GM18508 (cell line): ENCODE data around the gene CCHCR1.

Source experiments
- ATAC-seq: cut with Tn5 transposase; IDR thresholded peaks from one replicate; pipeline ENCODE4 v1.9.1; 2021; ENCODE audit warnings: moderate number of reproducible peaks; ENCODE audit not compliant: insufficient read depth, unreplicated experiment

CCHCR1 gene

DNA sequence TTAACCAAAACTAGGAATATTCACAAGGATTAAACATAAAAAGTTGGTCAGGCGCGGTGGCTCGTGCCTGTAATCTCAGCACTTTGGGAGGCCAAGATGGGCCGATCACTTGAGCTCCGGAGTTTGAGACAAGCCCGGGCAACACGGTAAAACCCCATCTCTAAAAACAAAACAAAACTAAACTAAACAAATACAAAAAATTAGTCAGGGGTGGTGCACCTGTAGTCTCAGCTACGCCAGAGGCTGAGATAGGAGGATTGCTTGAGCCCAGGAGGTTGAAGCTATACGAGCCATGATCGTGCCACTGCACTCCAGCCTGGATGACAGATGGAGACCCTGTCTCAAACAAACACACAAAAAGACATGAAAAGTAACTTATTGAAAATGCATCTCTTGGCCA, 21.9 kb downstream of the CCHCR1 start:
- ATAC-seq = no peak

DNA sequence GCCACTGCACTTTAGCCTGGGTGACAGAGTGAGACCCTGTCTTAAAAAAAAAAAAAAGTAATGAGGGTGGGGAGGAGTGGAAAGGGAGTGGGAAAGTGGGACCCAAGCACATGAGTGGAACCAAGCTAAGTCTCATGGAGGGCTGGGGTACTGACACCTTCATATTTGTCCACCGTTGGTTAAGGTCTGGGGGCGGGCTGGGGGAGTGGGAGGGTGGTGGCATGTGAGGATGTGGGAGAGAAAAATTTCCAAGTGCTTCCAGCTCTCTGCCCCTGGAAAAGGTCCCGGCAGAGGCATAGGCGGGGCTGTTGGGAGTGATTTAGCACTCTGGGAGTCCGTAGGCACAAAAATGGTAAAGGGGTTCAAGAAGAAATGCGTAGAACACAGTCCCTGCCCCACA, 24.8 kb downstream of the CCHCR1 start:
- no peak for ATAC-seq

DNA sequence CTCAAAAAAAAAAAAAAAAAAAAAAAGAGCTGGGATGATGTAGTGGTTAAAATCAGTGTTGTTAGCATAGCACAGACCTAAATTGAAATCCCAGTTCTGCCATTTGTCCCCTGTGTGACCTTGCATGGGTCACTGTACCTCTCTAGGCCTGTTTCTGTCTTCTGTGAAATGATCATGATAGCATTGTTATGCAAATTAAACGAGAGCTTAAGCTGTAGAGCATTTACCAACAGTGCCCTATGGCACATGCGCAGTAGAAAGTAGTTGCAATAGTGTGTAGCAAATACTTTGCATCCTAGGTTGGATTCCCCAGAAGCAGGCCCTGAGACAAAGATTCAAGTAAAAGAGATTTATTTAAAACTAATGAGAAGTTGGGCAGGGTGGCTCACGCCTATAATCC, 26.0 kb downstream of the CCHCR1 start:
- no peak for ATAC-seq

DNA sequence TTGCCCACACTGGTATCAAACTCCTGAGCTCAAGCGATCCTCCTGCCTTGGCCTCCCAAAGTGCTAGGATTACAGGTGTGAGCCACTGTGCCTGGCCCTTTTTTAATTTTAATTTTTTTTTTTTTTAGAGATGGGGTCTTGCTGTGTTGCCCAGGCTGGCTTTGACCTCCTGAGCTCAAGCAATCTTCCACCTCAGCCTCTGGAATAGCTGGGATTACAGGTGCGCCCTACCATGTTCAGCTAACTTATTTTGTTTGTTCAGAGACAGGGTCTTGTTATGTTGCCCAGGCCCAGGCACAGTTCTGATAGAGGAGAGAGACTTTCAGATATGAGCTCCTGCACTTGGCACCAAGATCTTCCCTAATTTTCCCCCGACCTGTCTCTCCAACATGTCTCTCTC, 26.9 kb downstream of the CCHCR1 start:
- no peak for ATAC-seq

DNA sequence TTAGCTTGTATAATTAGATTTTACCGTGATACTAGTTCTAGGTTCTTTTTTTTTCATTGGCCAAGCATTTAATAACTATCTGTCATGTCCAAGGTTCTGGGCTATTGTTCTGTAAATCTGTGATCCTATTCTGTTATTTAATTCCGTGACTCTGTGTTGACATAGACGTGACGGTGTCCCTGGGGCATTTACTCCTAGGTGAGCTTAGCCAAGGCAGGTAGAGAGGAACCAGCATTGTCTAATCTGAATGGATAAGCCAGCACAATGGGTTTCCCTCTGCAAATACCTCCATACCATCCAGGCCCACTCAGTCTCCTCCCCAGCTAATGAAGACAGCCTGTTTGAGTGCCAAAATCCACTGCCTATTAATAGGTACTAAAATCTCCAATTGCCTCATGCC, 28.5 kb downstream of the CCHCR1 start:
- no peak for ATAC-seq

DNA sequence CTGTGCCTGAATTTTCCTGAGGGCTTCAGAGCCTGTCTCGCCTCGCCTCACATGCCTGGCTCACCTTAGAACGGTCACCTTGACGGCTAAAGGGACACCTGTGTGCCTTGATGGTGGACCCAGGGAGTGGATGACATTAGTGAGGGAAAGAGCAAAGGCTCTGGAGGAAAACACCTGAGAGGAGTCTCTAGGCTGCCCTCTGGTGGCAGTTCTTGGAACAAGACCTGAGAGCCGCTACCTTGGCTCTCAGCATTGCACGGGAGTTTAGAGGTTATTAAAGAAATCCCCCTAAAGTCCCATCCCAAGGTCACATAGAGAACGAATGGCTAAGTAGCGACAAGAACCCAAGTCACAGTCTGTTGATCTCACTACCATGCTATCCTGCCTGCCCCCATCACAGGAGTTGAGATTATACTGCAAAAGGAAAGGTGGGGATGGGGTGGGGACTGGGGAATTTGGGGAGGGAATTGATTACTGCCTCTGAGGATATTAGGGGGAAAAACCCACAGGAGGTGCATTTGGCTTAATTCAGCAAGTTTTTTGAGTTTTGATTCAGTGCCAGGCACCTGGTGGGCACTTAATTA, 29.4 kb downstream of the CCHCR1 start:
- no peak for ATAC-seq

DNA sequence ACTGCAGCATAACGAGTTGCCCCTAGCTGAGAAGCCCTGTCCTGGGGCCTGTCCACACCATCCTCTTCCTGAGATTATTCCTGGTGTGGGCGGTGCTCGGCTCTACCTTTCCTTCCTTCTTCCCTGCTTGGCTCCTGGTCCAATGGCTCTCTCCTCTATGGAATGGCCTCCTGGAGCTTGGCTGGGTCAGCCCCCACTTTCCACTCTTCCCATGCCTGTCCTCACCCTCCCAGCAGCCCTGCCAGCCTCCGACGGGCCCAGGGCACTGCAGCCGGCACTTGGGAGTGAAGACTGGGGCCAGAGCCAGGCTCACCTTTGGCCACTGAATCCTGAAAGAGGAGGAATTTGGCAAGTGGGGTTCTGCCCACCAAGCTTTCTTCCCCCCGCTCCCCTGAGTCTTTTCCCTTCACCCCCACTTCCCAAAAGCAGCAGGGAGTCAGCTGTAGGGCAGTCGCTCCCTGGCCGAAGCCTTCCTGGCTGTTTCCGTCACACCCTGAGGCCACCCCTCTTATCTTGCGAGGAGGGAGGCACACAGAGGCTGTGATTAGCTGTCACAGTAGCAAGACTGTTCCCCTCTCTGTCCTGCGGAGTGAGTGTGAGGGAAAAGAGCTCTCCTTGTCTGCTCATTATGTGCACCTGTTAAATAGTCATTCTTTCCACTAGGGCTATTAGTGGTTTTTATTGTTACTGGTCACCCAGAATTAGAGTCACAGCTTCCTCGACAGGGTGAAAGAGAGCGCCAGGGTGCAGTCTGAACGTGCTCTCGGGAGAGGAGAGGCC, 31.0 kb downstream of the CCHCR1 start:
- no peak for ATAC-seq

DNA sequence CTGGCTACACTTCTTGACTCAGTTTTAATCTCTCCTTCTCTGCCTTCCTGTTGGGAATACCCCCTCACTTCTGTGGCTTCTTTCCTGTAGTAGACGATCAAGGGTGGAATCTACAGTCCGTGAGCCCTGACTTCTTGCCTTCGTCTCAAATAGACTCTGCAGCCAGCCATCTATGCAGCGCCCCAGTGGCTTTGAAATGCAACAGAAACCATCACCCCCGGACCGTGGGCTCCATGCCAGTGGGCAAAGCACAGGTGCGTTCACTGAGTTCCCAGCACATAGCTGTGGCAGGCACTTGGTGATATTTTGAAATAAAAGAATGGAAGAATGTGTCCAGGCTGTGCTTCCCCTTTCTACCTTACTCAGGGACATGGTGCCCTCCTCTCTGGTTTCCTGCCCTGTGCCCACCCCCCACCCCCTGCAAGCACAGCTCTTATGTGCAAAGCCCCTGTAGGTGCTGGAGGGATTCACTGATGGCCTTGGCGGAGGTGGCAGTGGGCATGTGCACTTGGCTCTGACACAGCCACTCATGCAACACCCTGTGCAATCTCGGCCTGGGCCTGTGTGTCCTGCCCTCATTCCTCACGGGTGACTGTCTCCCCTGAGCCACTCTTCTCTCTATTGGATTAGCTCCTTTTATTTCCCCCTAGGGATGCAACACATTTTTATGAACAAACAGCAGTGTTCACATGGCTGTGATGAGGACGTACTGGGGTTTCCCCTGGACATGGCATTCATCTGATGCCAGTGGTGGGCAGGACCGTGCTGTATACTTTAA, 31.8 kb downstream of the CCHCR1 start:
- ATAC-seq = no peak

DNA sequence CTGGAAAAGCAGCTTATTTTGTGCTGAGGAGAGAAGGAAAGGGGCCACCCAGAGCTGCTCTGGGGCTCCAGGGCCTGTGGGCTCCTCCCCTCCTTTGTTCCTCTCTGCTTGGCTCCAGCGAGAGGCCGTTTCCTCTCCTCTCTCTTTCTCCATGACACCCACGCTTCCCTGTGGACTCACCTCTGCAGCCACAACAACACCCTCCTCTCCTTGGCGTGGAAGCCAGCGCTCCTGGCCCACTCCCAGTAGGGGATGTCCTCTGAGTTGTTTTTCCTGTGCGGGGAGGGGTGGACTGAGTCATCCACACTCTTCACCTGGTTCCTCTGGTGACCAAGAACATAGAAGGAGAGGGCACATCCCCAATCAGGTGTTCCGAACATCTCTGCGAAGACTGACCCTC, 32.4 kb downstream of the CCHCR1 start:
- no peak for ATAC-seq

DNA sequence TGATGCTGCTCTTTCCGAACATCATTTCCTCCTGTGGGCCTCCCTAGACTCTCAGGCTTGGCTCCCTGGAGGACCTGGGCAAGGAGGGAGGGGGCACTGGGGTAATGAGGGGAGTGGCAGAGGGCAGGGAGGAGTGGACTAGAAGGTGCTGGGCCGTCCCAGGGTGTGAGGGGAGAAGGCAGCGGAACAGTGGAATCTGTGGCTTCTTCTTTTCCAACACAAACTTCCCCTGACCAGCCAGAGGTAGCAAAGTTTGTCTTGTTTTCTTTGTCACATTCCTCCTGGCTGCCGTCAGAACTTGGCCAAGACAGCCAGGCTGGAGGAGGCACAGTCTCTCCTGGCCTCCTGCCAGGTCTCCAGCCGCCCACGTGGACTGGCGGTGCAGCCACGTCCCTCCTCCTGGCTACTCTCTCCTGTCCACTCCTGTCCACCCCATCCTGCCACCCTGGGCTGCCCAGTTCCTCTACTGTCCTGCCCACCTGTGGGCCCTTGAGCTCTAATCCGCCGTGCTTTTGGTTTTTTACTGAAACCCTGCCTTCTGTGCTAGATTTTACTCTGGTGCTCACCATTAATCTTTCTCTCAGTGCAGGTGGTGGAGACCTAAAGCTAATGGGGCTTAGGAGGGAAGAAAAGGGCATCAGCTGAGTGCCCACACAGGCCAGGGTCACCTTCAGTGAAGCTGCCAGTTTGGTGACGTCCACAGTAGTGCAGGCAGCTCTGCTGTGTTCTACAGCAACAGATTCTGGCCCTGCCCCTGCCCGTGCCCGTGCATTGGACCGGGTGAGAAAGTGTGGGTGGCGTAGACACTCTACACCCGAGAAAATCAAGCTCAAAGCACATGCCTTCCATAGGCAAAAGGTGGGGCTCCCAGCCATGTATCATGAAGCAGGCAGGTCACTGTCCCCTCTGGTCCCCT, 34.6 kb downstream of the CCHCR1 start:
- no peak for ATAC-seq

DNA sequence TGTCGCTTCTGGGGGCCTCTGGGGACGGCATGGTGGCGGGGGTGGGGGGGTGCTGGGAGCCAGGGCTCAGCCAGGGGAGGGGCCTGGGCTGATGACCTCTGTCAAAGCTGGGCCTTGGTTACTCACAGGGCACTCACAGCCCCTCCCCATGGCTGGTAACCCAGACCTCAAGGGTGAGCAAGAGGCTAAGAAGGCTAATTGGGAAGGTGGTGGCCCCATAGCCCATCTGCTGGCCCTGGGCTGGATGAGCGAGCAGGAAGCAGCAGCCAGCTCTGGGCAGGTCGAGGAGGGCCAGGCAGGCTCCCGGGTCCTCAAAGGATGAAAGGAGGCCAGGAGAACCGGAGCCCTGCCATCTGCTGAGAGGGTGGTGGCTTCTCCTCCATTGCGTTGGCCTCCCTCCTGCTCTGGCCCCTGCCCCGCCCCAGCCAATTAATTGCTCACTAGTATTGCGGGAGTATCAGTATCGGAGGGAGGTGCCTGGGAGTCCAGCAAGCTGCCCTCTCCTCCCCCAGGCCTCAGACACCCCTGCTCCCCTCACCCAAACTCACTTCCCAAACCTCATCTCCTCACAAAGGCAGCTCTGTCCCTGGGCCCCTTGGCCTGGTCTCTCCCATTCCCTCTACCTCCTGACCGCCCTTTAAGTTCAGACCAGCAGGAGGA, 36.3 kb downstream of the CCHCR1 start:
- ATAC-seq = no peak

DNA sequence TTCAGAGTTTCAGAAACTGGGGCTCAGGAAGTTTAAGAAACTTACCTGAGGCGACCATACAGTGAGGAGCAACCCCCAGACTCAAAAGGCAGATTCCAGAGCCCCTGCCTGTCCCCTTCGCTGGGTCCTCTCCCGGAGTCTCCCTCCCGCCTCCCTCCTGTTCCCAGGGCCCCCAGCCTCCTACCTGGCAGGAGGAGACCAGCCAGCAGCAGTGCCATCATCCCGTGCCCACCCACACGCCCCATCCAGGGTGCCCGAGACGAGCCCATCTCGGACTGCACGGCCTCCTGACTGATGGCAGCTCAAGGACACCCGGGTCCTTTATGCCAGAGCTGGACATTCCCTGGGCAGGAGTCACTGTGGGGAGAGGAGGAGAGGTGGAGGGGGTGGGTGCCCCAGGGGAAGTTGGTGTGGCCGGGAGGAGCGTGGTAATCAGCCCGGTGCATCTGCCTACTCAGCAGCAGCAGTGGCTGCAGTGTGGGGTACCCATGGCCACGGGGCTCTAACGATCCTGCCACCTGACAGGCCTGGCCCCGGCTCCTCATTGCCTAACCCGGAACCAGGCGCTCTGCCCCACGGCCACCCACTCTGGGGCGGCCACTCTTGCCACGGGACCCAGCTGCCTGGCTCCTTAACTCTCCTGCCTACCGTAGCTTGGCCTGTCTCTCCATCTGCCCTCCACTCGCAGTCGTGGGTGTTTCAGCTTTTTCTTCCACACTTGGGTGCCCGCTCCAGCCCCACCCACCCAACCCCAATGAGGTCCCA, 37.3 kb downstream of the CCHCR1 start, which contains the start of gene CDSN:
CDSN (minus strand) TSS at position 296 of the 765 bp plus-strand sequence; CDS start at position 269, 27 bp downstream.
- ATAC-seq = no peak

DNA sequence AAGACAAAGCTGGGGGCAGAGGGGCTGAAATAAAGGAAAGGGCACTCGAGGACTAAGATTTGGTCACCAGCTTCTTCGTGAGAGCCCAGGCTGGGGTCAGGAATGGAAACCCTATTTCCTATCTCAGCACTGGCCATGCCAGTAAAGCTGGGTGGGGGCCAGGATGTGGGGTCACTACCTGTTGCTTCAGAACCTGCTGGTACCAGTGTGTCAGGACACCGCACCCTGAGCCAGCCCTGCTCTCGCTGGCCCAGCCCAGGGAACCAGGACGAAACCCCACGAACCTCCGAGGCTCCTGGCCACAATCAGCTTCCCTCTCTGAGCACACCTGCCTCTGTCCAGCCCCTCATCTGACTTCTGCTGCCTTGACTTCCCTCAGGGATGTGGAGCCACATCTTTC, 39.4 kb downstream of the CCHCR1 start:
- ATAC-seq = no peak

DNA sequence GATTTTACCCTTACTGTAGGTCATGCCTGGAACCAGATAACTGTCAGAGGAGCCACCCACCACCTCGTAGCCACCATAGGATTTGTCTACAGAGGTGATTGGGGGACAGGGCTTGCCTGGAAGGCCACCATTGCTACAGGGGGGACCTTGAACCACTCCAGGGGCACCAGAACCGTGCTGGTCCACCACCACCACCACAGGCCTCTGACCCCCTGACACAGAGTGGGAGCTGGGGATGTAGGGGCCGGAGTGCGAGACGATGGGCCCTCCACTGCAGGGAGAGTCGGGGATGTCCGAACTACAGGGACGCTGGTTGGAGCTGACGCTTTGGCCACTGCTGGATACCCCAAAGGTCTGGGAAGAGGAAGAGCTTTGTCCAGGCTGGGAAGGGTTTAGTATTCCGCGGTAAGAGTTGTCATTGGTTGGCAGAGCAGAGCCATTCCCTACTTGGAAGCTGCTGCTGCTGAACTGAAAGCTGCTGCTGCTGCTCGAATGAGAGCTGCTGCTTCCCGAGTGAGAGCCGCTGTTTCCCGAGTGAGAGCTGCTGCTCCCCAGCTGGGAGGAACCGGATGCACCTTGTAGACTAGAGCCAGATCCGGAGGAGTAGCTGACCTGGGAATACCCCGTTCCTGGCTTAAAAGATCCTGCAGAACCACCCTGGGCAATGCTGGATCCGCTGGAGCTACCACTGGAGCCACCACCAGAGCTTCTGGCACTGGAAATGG, 40.8 kb downstream of the CCHCR1 start:
- no peak for ATAC-seq

DNA sequence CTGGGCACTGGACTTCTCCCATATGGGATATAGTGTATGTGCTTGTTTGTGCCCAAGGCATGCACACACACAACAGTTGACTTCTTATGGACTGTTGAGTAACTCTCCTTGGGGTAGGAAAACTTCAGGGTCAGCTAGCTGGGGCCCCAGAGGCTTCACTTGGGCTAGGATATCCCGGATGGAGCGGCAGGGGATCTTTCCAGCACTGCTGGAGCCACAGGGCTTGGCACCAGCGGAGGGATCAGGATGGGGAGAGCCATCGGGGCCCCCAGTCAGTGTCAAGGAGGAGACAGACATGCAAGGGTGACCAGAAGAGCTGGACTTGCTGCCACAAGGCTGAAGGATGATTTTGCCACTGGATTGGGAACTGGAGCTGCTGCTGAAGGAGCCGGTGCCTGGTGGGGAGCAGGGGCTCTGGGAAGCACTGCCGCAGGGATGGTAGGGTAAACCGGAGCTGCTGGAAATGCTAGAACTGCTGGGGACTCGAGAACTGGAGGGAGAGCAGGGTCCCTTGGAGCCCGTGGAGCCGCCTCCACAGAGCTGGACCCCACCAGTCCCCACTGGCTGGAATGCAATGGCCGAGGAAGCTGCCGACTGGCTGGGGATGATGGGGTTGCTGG, 41.6 kb downstream of the CCHCR1 start:
- no peak for ATAC-seq

DNA sequence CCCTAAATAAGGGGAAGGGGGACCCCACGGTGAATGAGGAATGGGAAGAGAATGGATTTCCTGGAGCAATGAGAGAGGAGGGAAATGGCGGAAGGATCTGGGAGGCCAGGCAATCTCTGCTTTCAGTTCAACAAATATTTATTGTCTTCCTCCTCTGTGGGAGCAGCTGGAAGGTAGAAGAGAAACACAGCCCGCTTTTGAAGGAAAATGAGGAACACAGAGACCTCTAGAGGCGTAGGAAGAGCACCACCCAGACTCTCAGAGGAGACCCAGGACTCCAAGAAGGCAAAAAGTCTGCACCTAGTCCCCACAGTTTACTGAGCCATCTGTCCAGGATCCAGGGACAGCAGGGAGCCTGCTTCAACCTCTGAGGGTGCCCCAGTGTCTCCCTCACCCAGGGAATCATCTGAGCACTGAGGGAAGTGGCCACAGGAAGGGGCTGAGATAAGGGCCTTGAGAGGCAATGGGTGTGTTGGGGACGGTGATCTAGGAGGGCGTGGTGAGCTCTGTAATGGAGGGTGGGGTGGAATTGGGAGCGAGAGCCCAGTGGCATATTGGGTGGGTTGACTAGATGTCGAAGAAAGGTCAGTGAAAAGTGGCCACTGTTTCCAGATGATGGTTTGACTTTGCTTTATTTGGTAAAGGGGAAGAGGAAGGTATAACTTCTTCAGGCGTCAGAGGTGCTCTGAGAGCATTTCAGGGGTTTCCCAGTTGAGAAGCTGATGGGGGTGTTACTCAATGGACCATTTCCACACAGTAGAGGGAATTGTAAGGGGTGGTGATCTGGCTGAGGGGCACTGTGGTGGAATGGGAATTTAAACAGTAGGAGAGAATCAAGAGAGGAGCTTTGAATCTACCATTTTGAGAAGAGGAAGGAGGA, 42.4 kb downstream of the CCHCR1 start:
- no peak for ATAC-seq

DNA sequence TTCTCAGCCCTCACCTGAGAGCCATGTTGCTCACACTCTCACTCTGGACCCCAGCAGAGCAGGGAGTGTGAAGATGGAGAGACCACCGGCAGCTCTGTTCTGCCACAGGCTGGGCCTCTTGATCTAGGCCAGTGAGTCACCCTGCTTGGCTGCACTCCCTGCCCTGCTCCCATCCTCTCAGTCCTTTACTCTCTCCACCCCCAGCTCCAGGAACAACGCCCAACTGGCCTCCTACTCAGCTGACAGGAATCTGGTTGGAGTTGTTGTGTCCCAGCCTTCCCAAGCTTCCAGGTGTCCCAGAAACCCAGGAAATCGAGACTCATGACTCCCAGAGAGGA, 43.1 kb downstream of the CCHCR1 start, which contains the start of gene PSORS1C1:
PSORS1C1 (plus strand) TSS at position 260 of the 338 bp plus-strand sequence. CDS start 14,833 bp downstream, outside the sequence.
- ATAC-seq = no peak
